Measurements from ENCODE around the gene PLEKHG4B.
A peak's percentile ranks its signal among the peaks of the same experiment; 100 is the strongest.

The PLEKHG4B gene

DNA sequence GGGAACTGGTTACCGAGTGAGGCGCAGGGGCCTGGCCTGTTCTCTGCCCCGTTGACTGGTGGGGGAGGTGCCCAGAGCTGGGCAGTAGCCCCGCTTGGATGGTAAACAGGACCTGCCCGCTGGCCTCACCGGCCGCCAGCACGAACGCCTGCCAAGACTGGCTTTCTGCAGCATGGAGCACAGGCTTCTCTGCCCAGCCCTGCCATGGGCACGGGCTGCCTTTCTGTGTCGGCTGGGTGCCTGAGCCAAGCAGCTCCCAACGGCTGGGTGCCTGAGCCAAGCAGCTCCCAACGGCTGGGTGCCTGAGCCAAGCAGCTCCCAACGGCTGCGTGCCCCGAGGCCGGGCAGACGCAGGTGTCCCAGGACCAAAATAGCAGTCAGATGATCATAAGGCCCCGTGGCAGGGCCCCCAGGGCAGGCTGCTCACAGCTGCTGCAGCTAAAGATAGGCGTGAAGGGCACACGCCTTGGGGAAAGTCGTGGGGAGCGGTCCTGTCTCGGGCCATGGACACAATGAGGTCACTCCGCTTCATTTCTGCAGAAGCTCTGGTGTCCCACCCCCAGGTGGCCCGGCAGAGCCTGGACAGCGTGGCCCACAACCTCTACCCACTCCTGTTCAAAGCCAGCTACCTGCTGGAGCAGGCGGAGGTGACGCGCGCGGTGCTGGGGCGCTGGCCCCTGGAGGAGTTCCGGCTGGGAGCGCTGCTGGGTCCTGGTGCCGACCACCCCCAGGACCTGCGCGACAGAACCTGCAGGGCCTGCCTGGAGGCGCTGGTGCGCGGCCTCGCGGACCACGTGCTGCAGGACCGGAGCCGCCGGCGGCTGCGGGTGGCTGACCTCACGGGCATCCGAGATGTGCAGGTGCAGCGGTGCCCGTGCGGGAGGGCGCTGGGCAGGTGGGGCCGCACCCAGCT lies 99.3 kb downstream of the PLEKHG4B start, which contains the start of gene LRRC14B:
TSS of gene LRRC14B (plus strand) at position 460 of the 913 bp plus-strand sequence. CDS start at position 504, 44 bp downstream.
- DNase-seq = no peak

DNA sequence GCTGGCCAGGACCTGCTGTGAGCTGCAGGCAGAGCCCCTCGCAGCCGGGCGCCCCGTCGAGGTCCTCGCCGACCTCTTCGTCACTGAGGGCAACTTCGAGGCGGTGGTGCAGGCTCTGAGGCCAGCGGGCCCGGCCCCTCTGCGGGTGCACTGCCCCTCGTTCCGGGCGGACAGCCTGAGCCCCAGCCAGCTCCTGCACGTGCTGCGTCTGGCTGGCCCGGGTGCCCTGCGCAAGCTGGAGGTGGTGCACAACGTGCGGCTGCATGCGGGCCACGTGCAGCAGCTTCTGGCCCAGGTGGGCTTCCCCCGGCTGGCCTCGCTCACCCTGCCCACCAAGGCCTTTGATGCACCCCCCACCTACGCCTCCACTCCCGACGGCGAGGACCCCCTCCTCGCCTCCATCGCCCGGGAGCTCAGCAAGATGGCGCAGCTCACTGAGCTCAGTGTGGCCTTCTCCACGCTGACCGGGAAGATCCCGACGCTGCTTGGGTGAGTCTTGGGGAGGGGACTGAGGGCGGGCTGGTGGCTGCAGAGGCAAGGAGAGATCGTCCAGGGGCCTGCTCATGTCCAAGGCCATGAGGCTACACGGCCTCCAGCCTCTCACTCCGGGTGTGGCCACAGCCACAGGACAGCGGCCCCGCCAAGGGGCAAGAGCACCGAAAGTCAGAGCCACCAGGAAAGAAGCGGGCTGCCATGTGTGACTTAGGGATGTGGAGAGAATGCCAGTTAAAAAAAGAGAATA lies 100.2 kb downstream of the PLEKHG4B start:
- DNase-seq = peak; percentile 34

DNA sequence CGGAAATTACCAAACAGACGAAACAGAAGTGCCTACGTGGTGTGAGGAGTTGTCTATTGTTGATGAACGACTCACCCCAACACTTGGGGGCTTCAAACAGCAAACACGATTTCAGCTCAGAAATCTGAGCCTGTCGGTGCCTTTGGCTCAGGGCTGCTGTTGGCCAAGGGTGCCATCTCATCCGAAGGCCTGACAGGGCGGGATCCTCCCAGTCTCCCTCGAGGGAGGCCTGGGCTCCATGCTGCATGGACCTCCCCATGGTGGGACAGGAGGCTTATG lies 100.7 kb downstream of the PLEKHG4B start:
- DNase-seq = no peak

DNA sequence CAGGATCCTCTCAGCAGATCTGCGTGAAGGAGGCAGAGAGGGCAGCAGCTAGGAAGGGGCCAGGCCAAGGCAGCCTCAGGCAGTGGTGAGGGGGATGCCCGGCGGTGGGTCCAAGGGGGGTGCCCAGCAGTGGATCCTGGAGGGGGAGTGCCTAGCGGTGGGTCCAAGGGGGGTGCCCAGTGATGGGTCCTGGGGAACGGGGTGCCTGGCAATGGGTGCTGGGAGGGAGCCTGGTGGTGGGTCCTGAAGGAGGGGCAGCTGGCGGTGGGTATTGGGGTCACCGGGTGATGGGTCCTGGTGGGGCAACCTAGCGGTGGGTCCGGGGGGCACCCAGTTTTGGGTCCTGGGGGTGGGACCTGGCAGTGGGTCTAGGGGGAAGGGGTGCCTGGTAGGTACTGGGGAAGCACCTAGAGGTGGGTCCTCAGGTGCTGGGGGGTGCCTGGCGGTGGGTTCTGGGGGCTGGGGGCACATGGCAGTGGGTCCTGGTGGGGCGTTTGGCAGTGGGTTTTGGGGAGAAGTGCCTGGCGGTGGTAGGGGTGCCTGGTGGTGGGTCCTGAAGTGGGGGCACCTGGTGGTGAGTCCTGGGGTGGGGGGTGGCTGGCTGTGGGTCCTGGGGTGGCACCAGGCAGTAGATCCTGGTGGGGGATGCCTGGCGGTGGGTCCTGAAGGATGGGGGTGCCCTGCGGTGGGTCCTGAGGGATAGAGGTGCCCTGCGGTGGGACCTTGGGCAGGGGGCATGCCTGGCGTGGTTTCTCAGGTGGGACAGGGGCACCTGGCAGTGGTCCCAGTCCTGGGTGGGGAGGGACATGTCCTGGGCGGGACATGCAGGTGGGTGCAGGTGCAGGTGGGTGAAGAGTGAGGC lies 101.2 kb downstream of the PLEKHG4B start:
- DNase-seq = peak; percentile 60

DNA sequence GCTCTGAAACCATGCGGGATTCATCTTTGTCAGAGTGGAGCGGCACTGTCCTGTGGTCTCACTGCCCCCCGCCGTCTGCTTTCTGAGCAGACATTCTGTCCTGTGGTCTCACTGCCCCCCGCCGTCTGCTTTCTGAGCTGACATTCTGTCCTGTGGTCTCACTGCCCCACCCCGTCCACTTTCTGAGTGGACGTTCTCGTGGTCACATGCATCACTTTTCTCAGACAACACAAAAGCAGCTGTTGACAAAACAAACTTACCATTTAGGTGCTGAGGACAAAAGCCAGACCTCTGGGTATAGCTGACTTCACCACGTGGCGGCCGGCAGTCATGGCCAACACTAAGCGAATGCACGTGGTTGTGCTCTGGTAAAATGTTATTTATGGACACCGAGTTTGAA lies 102.1 kb downstream of the PLEKHG4B start:
- peak; percentile 53 for DNase-seq

DNA sequence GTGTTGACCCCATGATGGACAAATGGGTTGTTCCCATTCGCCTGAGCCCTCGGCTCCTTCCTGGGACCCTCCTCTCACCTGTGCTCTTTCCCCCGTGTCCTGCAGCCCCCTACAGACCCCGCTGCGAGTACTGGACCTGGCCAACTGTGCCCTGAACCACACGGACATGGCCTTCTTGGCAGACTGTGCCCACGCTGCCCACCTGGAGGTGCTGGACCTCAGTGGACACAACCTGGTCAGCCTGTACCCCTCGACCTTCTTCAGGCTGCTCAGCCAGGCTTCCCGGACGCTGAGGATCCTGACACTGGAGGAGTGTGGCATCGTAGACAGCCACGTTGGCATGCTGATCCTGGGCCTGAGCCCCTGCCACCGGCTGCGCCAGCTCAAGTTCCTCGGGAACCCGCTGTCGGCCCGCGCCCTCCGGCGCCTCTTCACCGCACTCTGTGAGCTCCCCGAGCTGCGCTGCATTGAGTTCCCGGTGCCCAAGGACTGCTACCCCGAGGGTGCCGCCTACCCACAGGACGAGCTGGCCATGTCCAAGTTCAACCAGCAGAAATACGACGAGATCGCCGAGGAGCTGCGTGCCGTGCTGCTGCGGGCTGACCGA lies 102.7 kb downstream of the PLEKHG4B start:
- peak; percentile 56 for DNase-seq

DNA sequence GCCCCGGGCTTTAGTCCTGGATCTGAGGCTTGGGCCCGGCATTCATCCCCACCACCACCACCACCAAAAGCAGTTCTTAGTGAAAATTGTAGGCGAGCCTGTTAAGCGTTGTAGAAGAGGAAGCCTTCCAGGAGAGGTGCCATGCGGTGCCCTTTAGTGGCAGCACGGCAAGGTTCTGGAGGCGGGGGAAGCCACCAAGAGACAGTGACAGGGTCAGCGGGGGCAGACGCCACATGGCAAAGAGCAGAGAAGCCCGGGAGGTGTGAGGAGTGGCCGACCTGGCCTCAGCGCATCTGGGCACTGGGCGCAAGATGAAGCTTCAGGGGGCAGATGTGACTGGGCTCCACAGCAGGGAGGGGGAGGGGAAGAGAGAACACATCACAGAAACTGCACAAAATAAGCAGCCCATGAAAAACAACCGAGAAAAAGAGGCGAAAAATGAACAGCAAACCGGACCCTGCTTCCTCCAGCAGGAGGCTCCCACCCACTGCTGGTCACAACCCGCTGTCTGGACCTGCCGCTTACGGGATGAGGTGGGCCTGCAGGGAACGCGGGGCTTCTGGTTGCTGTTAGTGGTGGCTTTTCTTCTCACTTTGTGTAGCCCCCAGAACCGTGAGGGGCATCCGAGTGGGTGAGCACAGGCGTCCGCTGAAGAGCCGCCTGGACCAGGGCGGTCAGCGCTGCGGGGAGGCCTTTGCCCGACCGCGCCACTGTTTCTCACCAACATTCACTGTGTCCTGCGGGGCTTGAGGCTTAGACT lies 103.6 kb downstream of the PLEKHG4B start:
- DNase-seq = peak; percentile 64

DNA sequence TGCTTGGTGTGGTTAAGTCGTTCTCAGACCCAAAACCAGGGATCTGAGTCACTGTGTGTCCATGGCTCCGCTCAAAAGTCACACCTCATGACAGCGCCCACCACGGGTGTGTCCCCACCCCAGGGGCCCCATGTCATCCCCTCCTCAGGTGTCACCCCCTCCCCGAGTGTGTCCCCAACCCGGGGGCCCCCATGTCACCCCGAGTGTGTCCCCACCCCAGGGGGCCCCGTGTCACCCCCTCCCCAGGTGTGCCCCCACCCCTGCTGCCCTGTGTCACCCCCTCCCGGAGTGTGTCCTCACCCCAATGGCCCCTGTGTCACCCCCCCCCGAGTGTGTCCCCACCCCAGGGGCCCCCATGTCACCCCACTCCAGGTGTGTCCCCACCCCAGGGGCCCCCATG lies 104.4 kb downstream of the PLEKHG4B start:
- peak; percentile 59 for DNase-seq

DNA sequence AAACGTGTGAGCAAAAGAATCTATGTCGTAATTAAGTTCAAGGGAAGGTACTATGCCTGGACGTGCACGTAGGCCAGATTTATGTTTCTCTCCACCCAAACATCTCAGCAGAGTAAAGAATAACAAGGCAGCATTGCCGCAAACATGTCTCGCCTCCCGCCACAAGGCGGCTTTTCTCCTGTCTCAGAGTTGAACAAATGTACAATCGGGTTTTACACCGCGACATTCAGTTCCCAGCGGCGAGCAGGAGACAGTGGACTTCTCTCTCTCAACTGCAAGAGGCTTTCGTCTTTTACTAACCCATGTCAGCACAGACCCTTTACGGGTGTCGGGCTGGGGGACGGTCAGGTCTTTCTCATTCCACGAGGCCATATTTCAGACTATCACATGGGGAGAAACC lies 105.1 kb downstream of the PLEKHG4B start:
- peak; percentile 41 for DNase-seq

DNA sequence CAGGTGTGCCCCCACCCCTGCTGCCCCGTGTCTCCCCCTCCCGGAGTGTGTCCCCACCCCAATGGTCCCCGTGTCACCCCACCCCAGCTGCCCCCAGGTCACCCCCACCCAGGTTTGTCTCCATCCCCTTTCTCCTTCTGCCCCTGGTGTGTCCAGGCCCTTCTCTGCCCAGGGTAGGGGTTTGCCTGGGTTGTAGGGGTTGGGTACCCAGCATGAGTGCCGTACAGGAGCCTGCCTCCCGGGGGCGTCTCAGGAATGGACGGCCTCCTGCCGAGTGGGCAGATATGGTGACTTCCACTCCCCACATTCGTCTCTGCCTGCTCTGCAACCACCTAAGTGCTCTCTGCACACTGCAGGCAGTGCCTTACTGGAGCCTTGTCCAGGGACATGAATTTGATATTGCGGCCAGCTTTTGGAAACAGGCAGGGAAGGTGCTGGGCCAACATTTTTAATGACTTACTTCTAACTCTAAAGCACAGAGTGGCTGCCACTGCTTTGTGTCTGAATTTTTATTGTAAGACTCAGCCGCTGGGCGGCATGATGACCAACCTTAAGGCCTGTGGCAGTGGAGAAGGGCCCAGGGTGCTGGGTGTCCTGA lies 106.0 kb downstream of the PLEKHG4B start:
- peak; percentile 43 for DNase-seq

DNA sequence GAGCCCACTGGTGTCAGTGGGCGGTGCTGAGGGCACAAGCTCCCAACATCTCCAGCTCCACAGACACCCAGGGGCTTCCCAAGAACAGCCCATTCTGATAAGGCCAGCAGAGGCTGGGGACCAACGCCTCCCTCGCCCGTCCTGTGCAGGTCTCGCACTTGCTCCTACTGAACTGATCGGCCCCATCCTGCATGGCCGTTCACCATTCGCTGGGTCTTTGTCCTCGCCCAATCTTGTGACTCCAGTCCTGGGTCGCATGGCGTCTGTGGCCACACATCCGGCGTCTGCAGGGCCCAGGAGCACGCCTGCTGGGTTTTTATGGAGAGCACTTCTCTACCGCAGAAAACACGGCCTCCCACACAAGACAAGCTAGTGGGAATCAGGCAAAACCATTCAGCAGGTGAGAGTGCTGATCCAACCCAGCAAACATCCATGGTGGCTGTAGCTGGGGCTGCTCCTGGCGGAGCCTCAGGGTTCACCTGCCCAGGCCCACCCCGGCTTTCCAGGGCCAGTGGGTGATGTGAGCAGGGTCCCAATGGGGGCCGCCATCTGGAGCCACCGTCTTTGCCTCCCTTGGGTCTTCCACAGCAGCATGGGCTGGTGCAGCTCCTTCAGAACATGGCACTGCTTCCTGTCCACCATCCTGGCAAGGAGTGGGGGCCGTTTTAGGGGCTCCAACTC lies 106.7 kb downstream of the PLEKHG4B start:
- DNase-seq = peak; percentile 60

DNA sequence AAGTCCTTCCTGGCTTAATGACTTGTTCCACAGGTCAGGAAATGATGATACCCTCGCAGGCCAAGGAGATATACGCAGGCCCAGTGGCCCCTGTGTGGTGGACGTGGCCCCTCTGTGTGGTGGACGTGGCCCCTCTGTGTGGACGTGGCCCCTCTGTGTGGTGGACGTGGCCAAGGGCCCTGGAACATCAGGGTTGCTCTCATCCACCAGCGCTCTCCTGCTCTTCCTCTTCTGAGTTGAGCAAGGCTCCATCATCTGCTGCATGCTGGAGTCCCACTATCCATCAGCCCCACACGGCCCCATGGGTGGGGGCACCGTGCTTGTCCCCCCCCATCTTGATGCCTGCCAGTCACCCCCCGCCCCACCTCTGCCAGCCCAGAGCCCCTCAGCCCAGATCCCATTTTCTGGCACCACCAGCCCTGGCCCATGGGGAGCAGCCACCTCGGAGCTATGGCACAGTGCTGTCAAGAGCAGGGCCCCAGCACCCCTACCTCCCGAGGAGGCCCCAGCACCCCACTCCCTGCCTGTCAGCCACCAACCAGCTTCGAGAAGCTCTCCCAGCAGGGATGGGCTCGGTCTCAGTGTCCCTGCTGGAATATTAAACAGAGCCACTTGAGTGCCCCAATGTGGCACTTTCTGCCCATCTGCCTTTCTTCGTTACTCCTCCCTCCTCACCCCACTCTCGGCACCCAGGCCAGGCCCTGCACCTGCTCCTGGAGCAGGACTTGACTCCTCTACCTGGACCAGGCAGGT lies 107.4 kb downstream of the PLEKHG4B start:
- DNase-seq = peak; percentile 38

DNA sequence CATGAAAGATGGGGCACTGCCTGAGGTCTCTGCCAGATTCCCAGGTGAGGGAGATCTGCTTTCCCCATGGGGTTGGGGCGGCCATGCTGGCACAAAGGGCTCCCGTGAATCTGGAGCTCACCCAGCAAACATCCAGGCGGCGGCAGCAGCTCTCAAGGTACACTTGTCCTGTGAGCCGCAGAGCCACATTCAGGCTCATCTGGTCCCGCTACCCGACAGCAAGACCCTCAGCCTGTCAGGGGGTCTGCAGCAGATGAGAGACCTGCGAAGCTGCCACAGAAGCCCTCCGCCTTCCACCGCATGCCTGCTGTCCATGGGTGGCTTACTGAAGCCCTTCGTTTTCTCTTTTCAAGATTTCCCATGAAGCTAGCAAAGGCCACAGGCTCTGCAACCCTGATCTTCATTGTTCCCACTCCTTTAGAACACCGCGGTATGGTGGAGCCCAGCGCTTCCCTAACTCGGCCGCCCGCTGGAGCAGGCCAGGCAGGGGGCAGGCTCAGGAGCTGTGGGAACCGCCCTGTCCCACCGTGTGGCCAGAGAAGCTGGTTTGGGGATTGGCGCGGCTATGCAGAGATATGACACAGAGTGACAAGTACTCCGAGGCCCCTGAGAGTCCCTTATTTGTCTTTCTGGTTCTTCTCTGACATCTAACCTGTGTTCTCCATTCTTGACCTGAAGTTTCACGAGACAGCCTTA lies 108.1 kb downstream of the PLEKHG4B start:
- no peak for DNase-seq

DNA sequence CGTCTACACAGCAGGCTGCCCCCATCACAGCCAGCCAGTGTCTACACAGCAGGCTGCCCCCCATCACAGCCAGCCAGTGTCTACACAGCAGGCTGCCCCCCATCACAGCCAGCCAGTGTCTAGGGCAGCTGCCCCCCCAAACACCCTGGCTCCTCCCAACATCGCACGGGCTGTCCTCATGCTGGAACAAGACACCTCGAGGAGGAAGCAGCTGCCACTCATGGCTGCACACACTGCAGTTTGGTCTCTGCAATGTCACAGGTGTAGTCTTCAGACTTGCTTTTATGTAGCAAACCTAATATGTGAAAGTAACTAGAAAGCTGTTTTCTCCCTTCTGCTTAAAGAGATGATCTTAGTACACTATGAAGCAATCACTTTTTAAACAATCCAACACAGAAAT lies 109.0 kb downstream of the PLEKHG4B start:
- no peak for DNase-seq

DNA sequence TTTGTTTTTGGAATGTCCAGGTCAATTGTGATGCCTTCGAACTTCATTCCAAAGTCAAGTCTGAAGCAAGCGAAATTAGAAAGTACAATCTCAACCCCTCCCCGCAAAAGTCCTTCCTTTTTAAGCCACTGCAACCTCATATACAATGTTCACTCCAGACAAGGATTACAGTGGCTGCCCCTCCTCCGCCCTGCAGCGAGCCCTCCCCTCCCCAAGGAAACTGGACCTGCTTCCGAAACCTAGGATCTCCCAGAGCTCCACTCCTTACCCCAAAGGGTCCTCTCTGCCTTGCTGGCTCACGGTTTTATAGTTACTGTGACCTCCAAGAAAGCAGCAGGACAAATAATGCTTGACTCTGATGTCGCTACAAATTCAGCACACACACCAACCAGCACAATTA lies 109.7 kb downstream of the PLEKHG4B start:
- no peak for DNase-seq

DNA sequence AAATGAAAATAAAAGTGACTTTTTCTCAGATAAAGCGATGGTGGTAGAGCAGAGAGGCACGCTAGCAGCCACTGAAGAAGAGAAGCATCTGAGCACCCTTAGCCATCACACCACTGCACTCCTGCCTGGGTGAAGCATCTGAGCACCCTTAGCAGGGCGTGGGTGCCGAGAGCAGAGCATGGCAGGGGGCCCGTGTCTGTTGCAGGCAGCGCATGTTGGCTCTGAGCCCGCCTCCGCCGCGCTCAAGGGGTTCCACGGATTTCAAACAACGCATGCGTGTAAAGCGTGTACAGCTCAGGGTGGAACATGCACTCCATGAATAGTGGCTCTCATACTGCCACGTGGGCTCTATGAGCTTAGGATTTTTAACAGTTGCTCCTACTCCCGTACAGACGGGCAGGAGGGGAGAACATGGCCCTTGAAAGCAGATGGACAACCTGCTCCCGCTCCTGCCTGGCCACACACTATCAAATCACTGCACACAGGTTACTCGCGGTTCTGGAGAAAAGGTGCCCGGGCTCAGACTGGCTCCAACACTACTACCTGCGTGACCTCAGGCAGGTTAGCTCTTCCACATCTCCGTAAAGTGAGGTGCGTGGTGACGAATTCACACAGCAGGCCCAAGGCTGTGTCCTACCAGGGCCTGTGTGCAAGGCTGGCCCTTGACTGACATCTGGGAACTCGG lies 111.4 kb downstream of the PLEKHG4B start:
- DNase-seq = peak; percentile 54

DNA sequence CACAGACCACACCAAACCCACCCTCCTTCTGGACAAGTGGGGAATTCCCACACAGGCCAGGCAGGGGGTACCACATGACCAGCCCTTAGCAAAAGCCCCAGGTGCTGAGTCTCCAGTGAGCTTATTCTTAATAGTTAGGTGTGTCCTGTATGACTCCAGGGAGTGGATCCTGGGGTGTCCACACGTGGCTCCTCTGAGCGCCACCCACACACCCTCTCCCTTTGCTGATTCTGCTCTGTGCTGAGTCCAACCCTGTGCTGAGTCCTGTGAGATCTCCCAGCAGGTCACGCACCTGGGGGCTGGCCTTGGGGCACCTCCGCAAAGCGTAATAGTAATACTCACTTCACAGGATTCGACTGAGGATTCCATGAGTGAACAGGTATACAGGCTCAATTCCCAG lies 112.0 kb downstream of the PLEKHG4B start:
- peak; percentile 38 for DNase-seq

DNA sequence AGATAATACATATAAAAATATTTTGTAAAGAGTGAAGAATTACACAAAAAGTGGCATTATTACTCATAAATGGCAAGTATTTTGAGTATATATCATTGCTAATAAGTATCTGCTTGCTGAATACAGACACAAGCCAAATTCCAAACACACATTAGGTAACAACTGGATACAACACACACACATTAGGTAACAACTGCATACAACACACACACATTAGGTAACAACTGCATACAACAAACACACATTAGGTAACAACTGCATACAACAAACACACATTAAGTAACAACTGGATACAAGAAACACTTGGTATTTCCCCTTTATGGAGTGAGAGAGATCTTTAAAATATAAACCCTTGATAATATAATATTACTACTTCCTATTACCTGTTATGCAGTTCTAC lies 112.5 kb downstream of the PLEKHG4B start:
- DNase-seq = no peak

Measured in activated effector memory CD4-positive, alpha-beta T cell treated with anti-CD3 and anti-CD28 coated beads, Interleukin-2, amount 50 U/mL, for 16 hours (primary cell).